Neural progenitor cell (in vitro differentiated cells): ENCODE data around the gene FAM111A. TPM values are rescaled to one million over a fixed set of nuclear protein-coding genes. Genes with fewer than 3 reads are reported as not detected.

Experiments used
- DNase-seq: peaks from one replicate; pipeline ENCODE4 v3.0.0-alpha.2; 2016; ENCODE audit warnings: low spot score
- H2AFZ ChIP-seq: fragments of 200-600 bp; sonication (generic); replicated peaks from 2 replicates; pipeline ENCODE4 v1.6.1; 2016; ENCODE audit warnings: antibody characterized with exemption
- H3F3A ChIP-seq: fragments of 200-600 bp; sonication (generic); 2 replicates; pipeline ENCODE4 v1.6.1; 2016; ENCODE audit warnings: antibody characterized with exemption, low read depth
- H3K27ac ChIP-seq: fragments of 200-600 bp; sonication (generic); 2 replicates; pipeline ENCODE4 v1.5.1; 2016; ENCODE audit warnings: mild to moderate bottlenecking
- H3K27me3 ChIP-seq: fragments of 200-600 bp; sonication (generic); 2 replicates; pipeline ENCODE4 v1.6.1; 2016; ENCODE audit warnings: mild to moderate bottlenecking, moderate library complexity
- H3K36me3 ChIP-seq: fragments of 200-600 bp; sonication (generic); 2 replicates; pipeline ENCODE4 v1.5.1; 2016
- H3K4me1 ChIP-seq: fragments of 200-600 bp; sonication (generic); 2 replicates; pipeline ENCODE4 v1.6.1; 2016; ENCODE audit warnings: mixed run types
- H3K4me2 ChIP-seq: fragments of 200-600 bp; sonication (generic); 2 replicates; pipeline ENCODE4 v1.6.1; 2016
- H3K4me3 ChIP-seq: fragments of 200-600 bp; sonication (generic); 2 replicates; pipeline ENCODE4 v1.5.1; 2016
- H3K79me2 ChIP-seq: fragments of 200-600 bp; sonication (generic); 2 replicates; pipeline ENCODE4 v1.6.1; 2016; ENCODE audit warnings: low read depth
- H3K9ac ChIP-seq: fragments of 200-600 bp; sonication (generic); 2 replicates; pipeline ENCODE4 v1.6.1; 2016
- H3K9me3 ChIP-seq: fragments of 200-600 bp; sonication (generic); 2 replicates; pipeline ENCODE4 v1.5.1; 2016; ENCODE audit warnings: low read depth
- H4K20me1 ChIP-seq: fragments of 200-600 bp; sonication (generic); 2 replicates; pipeline ENCODE4 v1.6.1; 2016; ENCODE audit warnings: low read depth
- H3K27ac Mint-ChIP-seq: 3 replicates; pipeline ENCODE4 v1.8.0; 2021; ENCODE audit warnings: mixed read lengths
- H3K27me3 Mint-ChIP-seq: 2 replicates; pipeline ENCODE4 v1.8.0; 2022; ENCODE audit warnings: low read depth, mild to moderate bottlenecking, inconsistent platforms, moderate library complexity, mixed read lengths; ENCODE audit not compliant: insufficient read depth
- H3K36me3 Mint-ChIP-seq: 3 replicates; pipeline ENCODE4 v1.8.0; 2021; ENCODE audit warnings: mixed read lengths
- H3K4me1 Mint-ChIP-seq: 3 replicates; pipeline ENCODE4 v1.8.0; 2021; ENCODE audit warnings: mixed read lengths
- H3K4me3 Mint-ChIP-seq: 3 replicates; pipeline ENCODE4 v1.8.0; 2021; ENCODE audit warnings: mild to moderate bottlenecking, moderate library complexity, mixed read lengths
- H3K9me3 Mint-ChIP-seq: 3 replicates; pipeline ENCODE4 v1.8.0; 2020; ENCODE audit warnings: mixed read lengths
- CTCF ChIP-seq: fragments of 200-600 bp; sonication (generic); IDR thresholded peaks from 2 replicates; pipeline ENCODE4 v1.5.1; 2017; ENCODE audit warnings: antibody characterized with exemption, mild to moderate bottlenecking
- EZH2 ChIP-seq: fragments of 200-600 bp; sonication (generic); IDR thresholded peaks from 2 replicates; pipeline ENCODE4 v1.6.1; 2017; ENCODE audit warnings: antibody characterized with exemption, mild to moderate bottlenecking, moderate library complexity
- EZH2phosphoT487 ChIP-seq: fragments of 200-600 bp; sonication (generic); IDR thresholded peaks from 2 replicates; pipeline ENCODE4 v1.6.1; 2017; ENCODE audit warnings: antibody characterized with exemption
- total RNA-seq: library from RNA; depleted of rRNA; stranded (reverse); fragments of >200 nt; gene quantifications from 2 replicates; pipeline ENCODE4 v1.2.3, GENCODE V29; 2015; ENCODE audit warnings: low replicate concordance

Gene FAM111A
- total RNA-seq, 1 donor from 2014 or later: 32.7 TPM

- H3K27ac Mint-ChIP-seq: no peak overlapping the region
Observed at GRCh38 chr11:59115553-59115952, 27.1 kb upstream of the FAM111A start.

DNA sequence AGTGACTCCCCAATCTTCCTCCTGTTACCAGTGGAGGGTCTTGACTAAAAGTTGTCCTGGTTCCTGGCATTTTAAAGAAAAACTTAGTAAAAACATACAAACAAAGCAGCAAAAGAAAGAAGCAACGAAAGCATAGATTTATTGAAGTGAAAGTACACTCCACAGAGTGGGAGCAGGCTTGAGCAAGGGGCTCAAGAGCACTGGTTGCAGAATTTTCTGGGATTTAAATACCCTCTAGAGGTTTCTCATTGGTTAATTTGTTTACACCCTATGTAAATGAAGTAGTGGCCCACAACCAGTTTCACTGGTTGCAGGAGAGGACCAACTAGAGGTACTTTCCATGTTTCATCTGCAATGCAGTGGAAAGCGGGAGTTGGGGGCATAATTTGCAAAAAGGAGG lies 24.9 kb upstream of the FAM111A start:
- Mint-ChIP-seq H3K9me3 (peaks cover 45% of the 10 kb centered on the region), H3K36me3 (peaks cover 83% of the 10 kb centered on the region), H3K27me3 (peaks cover 3% of the 10 kb centered on the region), H3K4me3 (no peak overlapping the region), H3K27ac (no peak overlapping the region), H3K4me1 (no peaks in the 10 kb centered on the region)
- Histone ChIP-seq H3K9ac (no peak overlapping the region), H3K9me3 (no peaks in the 10 kb centered on the region), H3K36me3 (peaks cover 12% of the 10 kb centered on the region), H3K4me3 (no peak overlapping the region), H3K27me3 (no peaks in the 10 kb centered on the region), H3K4me2 (no peak overlapping the region), H3K4me1 (no peaks in the 10 kb centered on the region), H4K20me1 (no peaks in the 10 kb centered on the region), H2AFZ (no peak overlapping the region), H3K79me2 (no peaks in the 10 kb centered on the region), H3F3A (no peaks in the 10 kb centered on the region), H3K27ac (no peak overlapping the region)
- no peak for DNase-seq
- TF ChIP-seq CTCF: no peak
- no peak for TF ChIP-seq EZH2phosphoT487
- no peak for TF ChIP-seq EZH2

More at GRCh38 chr11:59115553-59115952, 27.1 kb upstream of the FAM111A start:
- H3K4me1 Mint-ChIP-seq: no peaks in the 10 kb centered on the region
- Histone ChIP-seq H3K4me3 (no peak overlapping the region), H3K27ac (no peak overlapping the region), H4K20me1 (no peaks in the 10 kb centered on the region), H3K27me3 (no peaks in the 10 kb centered on the region), H3K36me3 (peaks cover 17% of the 10 kb centered on the region), H3K9ac (no peak overlapping the region), H3K4me2 (no peak overlapping the region), H3K9me3 (no peaks in the 10 kb centered on the region), H3K4me1 (no peaks in the 10 kb centered on the region), H3F3A (no peaks in the 10 kb centered on the region), H3K79me2 (no peaks in the 10 kb centered on the region), H2AFZ (no peak overlapping the region)
- TF ChIP-seq EZH2phosphoT487: no peak
- no peak for TF ChIP-seq EZH2
- TF ChIP-seq CTCF: no peak
- H3K36me3 Mint-ChIP-seq: peaks cover 84% of the 10 kb centered on the region
- no peak overlapping the region for H3K4me3 Mint-ChIP-seq
- H3K9me3 Mint-ChIP-seq: peaks cover 36% of the 10 kb centered on the region
- no peak for DNase-seq
- H3K27me3 Mint-ChIP-seq: peaks cover 3% of the 10 kb centered on the region

GRCh38 chr11:59119826-59120225 lies 22.8 kb upstream of the FAM111A start:
- no peaks in the 10 kb centered on the region for H3K79me2 ChIP-seq
- no peak overlapping the region for H3K4me2 ChIP-seq

More at GRCh38 chr11:59119826-59120225, 22.8 kb upstream of the FAM111A start:
- Mint-ChIP-seq H3K4me1 (no peaks in the 10 kb centered on the region), H3K9me3 (peaks cover 60% of the 10 kb centered on the region), H3K27me3 (peaks cover 3% of the 10 kb centered on the region), H3K4me3 (no peak overlapping the region), H3K27ac (no peak overlapping the region), H3K36me3 (peaks cover 81% of the 10 kb centered on the region)
- Histone ChIP-seq H4K20me1 (no peaks in the 10 kb centered on the region), H3K9ac (no peak overlapping the region), H3K36me3 (peaks cover 21% of the 10 kb centered on the region), H3K4me1 (no peaks in the 10 kb centered on the region), H3K9me3 (no peaks in the 10 kb centered on the region), H2AFZ (no peak overlapping the region), H3K27me3 (no peaks in the 10 kb centered on the region), H3K4me3 (no peak overlapping the region), H3K27ac (no peak overlapping the region), H3F3A (no peaks in the 10 kb centered on the region)
- DNase-seq: no peak
- TF ChIP-seq CTCF (no peak), EZH2 (no peak), EZH2phosphoT487 (no peak)
